Fibroblast of peridontal ligament (primary cell): ENCODE results near the gene CD200.
A peak's percentile ranks its signal among the peaks of the same experiment; 100 is the strongest.

ENCODE experiments used
- DNase-seq: peaks from one replicate; pipeline ENCODE4 v3.0.0-alpha.2; 2010; ENCODE audit errors: extremely low read depth

The CD200 gene

GRCh38 chr3:112333381-112334317 lies 693 bp downstream of the CD200 start:
- peak; percentile 8 for DNase-seq

- DNase-seq = no peak
Observed at GRCh38 chr3:112334691-112335433, 1.9 kb downstream of the CD200 start.

- no peak for DNase-seq
Observed at GRCh38 chr3:112335434-112335781, 2.5 kb downstream of the CD200 start.

GRCh38 chr3:112338021-112338726 lies 5.2 kb downstream of the CD200 start:
- no peak for DNase-seq

- no peak for DNase-seq
Observed at GRCh38 chr3:112338727-112339056, 5.7 kb downstream of the CD200 start.

GRCh38 chr3:112339134-112339533 lies 6.2 kb downstream of the CD200 start:
- no peak for DNase-seq

- DNase-seq = no peak
Observed at GRCh38 chr3:112339609-112340008, 6.7 kb downstream of the CD200 start.

GRCh38 chr3:112341386-112341785 lies 8.4 kb downstream of the CD200 start:
- no peak for DNase-seq

- no peak for DNase-seq
Observed at GRCh38 chr3:112345681-112346080, 12.7 kb downstream of the CD200 start.

GRCh38 chr3:112346491-112347122 lies 13.7 kb downstream of the CD200 start:
- no peak for DNase-seq

GRCh38 chr3:112348943-112349342 lies 16.0 kb downstream of the CD200 start:
- no peak for DNase-seq

GRCh38 chr3:112349557-112349956 lies 16.6 kb downstream of the CD200 start:
- DNase-seq = no peak

GRCh38 chr3:112350018-112350810 lies 17.3 kb downstream of the CD200 start:
- no peak for DNase-seq

GRCh38 chr3:112351036-112351435 lies 18.1 kb downstream of the CD200 start:
- no peak for DNase-seq

GRCh38 chr3:112351823-112352222 lies 18.9 kb downstream of the CD200 start:
- no peak for DNase-seq

- no peak for DNase-seq
Observed at GRCh38 chr3:112352720-112353119, 19.8 kb downstream of the CD200 start.

GRCh38 chr3:112353365-112353764 lies 20.4 kb downstream of the CD200 start:
- DNase-seq = no peak

- no peak for DNase-seq
Observed at GRCh38 chr3:112354642-112355306, 21.8 kb downstream of the CD200 start.

GRCh38 chr3:112355307-112355687 lies 22.3 kb downstream of the CD200 start:
- DNase-seq = no peak

- no peak for DNase-seq
Observed at GRCh38 chr3:112357930-112358780, 25.2 kb downstream of the CD200 start.
